Activated naive CD8-positive, alpha-beta T cell treated with anti-CD3 and anti-CD28 coated beads for 36 hours (primary cell): ENCODE data around the gene SFXN4. TPM values are rescaled to one million over a fixed set of nuclear protein-coding genes. Genes with fewer than 3 reads are reported as not detected.
"Not testable (repeated sequence)": the region's sequence is repeated elsewhere in the genome, so short reads cannot be mapped to it uniquely, and the experiment has no call there.

ENCODE experiments used
- DNase-seq: peaks from one replicate; pipeline ENCODE4 v3.0.0; 2021
- H3K27ac Mint-ChIP-seq: one replicate; pipeline ENCODE4 v1.8.0; 2022; ENCODE audit warnings: mild to moderate bottlenecking, moderate library complexity, mixed read lengths
- H3K27me3 Mint-ChIP-seq: one replicate; pipeline ENCODE4 v1.8.0; 2022; ENCODE audit warnings: mild to moderate bottlenecking, mixed read lengths
- H3K36me3 Mint-ChIP-seq: one replicate; pipeline ENCODE4 v1.8.0; 2021; ENCODE audit warnings: mild to moderate bottlenecking, mixed read lengths
- H3K4me1 Mint-ChIP-seq: one replicate; pipeline ENCODE4 v1.8.0; 2021; ENCODE audit warnings: mixed read lengths
- H3K4me3 Mint-ChIP-seq: one replicate; pipeline ENCODE4 v1.8.0; 2022; ENCODE audit warnings: mild to moderate bottlenecking, moderate library complexity, mixed read lengths
- H3K9me3 Mint-ChIP-seq: one replicate; pipeline ENCODE4 v1.8.0; 2022; ENCODE audit warnings: mixed read lengths
- total RNA-seq, 2 experiments: library from RNA; stranded (reverse); gene quantifications; one replicate each; pipeline ENCODE4 v1.2.3, GENCODE V29; 2021

The SFXN4 gene
- total RNA-seq, 2 experiments from 2014 or later: 63.4 to 63.8 TPM

- Mint-ChIP-seq H3K36me3 (peaks cover 31% of the 10 kb centered on the region), H3K27ac (peak overlapping the region; percentile 96), H3K9me3 (no peaks in the 10 kb centered on the region), H3K4me1 (peaks cover 33% of the 10 kb centered on the region), H3K27me3 (no peaks in the 10 kb centered on the region), H3K4me3 (peak overlapping the region; percentile 88)
- no peak for DNase-seq
These were observed 1.5 kb upstream of the SFXN4 start for GRCh38 chr10:119167041-119167440.

- no peak for DNase-seq
- H3K4me3 Mint-ChIP-seq: peak overlapping the region; percentile 88
- peaks cover 35% of the 10 kb centered on the region for H3K4me1 Mint-ChIP-seq
- no peaks in the 10 kb centered on the region for H3K27me3 Mint-ChIP-seq
- H3K9me3 Mint-ChIP-seq: no peaks in the 10 kb centered on the region
- peak overlapping the region; percentile 96 for H3K27ac Mint-ChIP-seq
- peaks cover 29% of the 10 kb centered on the region for H3K36me3 Mint-ChIP-seq
These were observed 1.1 kb upstream of the SFXN4 start for GRCh38 chr10:119166564-119166963.

- Mint-ChIP-seq H3K36me3 (peaks cover 29% of the 10 kb centered on the region), H3K4me3 (peak overlapping the region; percentile 88), H3K9me3 (no peaks in the 10 kb centered on the region), H3K27me3 (no peaks in the 10 kb centered on the region), H3K4me1 (peaks cover 35% of the 10 kb centered on the region), H3K27ac (peak overlapping the region; percentile 96)
- no peak for DNase-seq
These were observed 595 bp upstream of the SFXN4 start for GRCh38 chr10:119166118-119166500.

- Mint-ChIP-seq H3K27me3 (no peaks in the 10 kb centered on the region), H3K36me3 (peaks cover 30% of the 10 kb centered on the region), H3K9me3 (no peaks in the 10 kb centered on the region), H3K4me1 (peaks cover 35% of the 10 kb centered on the region), H3K4me3 (no peak overlapping the region), H3K27ac (peak overlapping the region; percentile 10)
- no peak for DNase-seq
These were observed 2.9 kb downstream of the SFXN4 start for GRCh38 chr10:119162452-119163092.

GRCh38 chr10:119161680-119162451 lies 3.6 kb downstream of the SFXN4 start:
- Mint-ChIP-seq H3K9me3 (no peaks in the 10 kb centered on the region), H3K4me1 (peaks cover 31% of the 10 kb centered on the region), H3K36me3 (peaks cover 27% of the 10 kb centered on the region), H3K27me3 (no peaks in the 10 kb centered on the region), H3K27ac (no peak overlapping the region), H3K4me3 (no peak overlapping the region)
- no peak for DNase-seq

- H3K27me3 Mint-ChIP-seq: no peaks in the 10 kb centered on the region
These were observed 6.2 kb downstream of the SFXN4 start for GRCh38 chr10:119159332-119159731.

GRCh38 chr10:119153661-119154060 lies 11.9 kb downstream of the SFXN4 start:
- Mint-ChIP-seq H3K27me3 (no peaks in the 10 kb centered on the region), H3K4me3 (no peak overlapping the region), H3K4me1 (no peaks in the 10 kb centered on the region), H3K9me3 (no peaks in the 10 kb centered on the region), H3K36me3 (peaks cover 50% of the 10 kb centered on the region), H3K27ac (no peak overlapping the region)
- no peak for DNase-seq

More at GRCh38 chr10:119159332-119159731, 6.2 kb downstream of the SFXN4 start:
- Mint-ChIP-seq H3K9me3 (no peaks in the 10 kb centered on the region), H3K27ac (no peak overlapping the region), H3K4me1 (peaks cover 13% of the 10 kb centered on the region), H3K36me3 (peaks cover 33% of the 10 kb centered on the region), H3K4me3 (no peak overlapping the region)
- no peak for DNase-seq

- DNase-seq: no peak
- no peaks in the 10 kb centered on the region for H3K27me3 Mint-ChIP-seq
- H3K4me3 Mint-ChIP-seq: no peak overlapping the region
- no peak overlapping the region for H3K27ac Mint-ChIP-seq
- no peaks in the 10 kb centered on the region for H3K4me1 Mint-ChIP-seq
- H3K9me3 Mint-ChIP-seq: no peaks in the 10 kb centered on the region
- H3K36me3 Mint-ChIP-seq: peaks cover 50% of the 10 kb centered on the region
These were observed 12.5 kb downstream of the SFXN4 start for GRCh38 chr10:119153041-119153440.

GRCh38 chr10:119151601-119152000 lies 13.9 kb downstream of the SFXN4 start:
- not testable (repeated sequence) for DNase-seq, H3K27me3 Mint-ChIP-seq, H3K4me3 Mint-ChIP-seq, H3K9me3 Mint-ChIP-seq, H3K4me1 Mint-ChIP-seq, H3K27ac Mint-ChIP-seq
- H3K36me3 Mint-ChIP-seq: peaks cover 47% of the 10 kb centered on the region

- Mint-ChIP-seq H3K4me3 (no peak overlapping the region), H3K4me1 (no peaks in the 10 kb centered on the region), H3K9me3 (no peaks in the 10 kb centered on the region), H3K27me3 (no peaks in the 10 kb centered on the region), H3K27ac (no peak overlapping the region), H3K36me3 (peaks cover 40% of the 10 kb centered on the region)
- DNase-seq: no peak
These were observed 15.8 kb downstream of the SFXN4 start for GRCh38 chr10:119149729-119150128.

GRCh38 chr10:119149157-119149556 lies 16.4 kb downstream of the SFXN4 start:
- Mint-ChIP-seq H3K4me3 (no peak overlapping the region), H3K36me3 (peaks cover 35% of the 10 kb centered on the region), H3K4me1 (no peaks in the 10 kb centered on the region), H3K27ac (no peak overlapping the region), H3K27me3 (no peaks in the 10 kb centered on the region), H3K9me3 (no peaks in the 10 kb centered on the region)
- no peak for DNase-seq

- no peaks in the 10 kb centered on the region for H3K27me3 Mint-ChIP-seq
- DNase-seq: no peak
- no peak overlapping the region for H3K4me3 Mint-ChIP-seq
- peaks cover 22% of the 10 kb centered on the region for H3K36me3 Mint-ChIP-seq
- H3K9me3 Mint-ChIP-seq: no peaks in the 10 kb centered on the region
- peaks cover 4% of the 10 kb centered on the region for H3K4me1 Mint-ChIP-seq
- H3K27ac Mint-ChIP-seq: no peak overlapping the region
These were observed 21.9 kb downstream of the SFXN4 start for GRCh38 chr10:119143657-119144056.

- H3K27ac Mint-ChIP-seq: no peak overlapping the region
These were observed 24.8 kb downstream of the SFXN4 start for GRCh38 chr10:119140603-119141245.

GRCh38 chr10:119139464-119140067 lies 25.9 kb downstream of the SFXN4 start:
- no peaks in the 10 kb centered on the region for H3K27me3 Mint-ChIP-seq
- H3K4me3 Mint-ChIP-seq: no peak overlapping the region
- peak overlapping the region; percentile 42 for H3K27ac Mint-ChIP-seq
- H3K9me3 Mint-ChIP-seq: no peaks in the 10 kb centered on the region
- peak; percentile 41 for DNase-seq
- H3K4me1 Mint-ChIP-seq: peaks cover 9% of the 10 kb centered on the region
- H3K36me3 Mint-ChIP-seq: peaks cover 18% of the 10 kb centered on the region

More at GRCh38 chr10:119140603-119141245, 24.8 kb downstream of the SFXN4 start:
- H3K4me3 Mint-ChIP-seq: no peak overlapping the region
- peaks cover 18% of the 10 kb centered on the region for H3K36me3 Mint-ChIP-seq
- peaks cover 4% of the 10 kb centered on the region for H3K4me1 Mint-ChIP-seq
- DNase-seq: no peak
- no peaks in the 10 kb centered on the region for H3K9me3 Mint-ChIP-seq
- H3K27me3 Mint-ChIP-seq: no peaks in the 10 kb centered on the region
